ENCODE data around the gene SYNE2.

DNA sequence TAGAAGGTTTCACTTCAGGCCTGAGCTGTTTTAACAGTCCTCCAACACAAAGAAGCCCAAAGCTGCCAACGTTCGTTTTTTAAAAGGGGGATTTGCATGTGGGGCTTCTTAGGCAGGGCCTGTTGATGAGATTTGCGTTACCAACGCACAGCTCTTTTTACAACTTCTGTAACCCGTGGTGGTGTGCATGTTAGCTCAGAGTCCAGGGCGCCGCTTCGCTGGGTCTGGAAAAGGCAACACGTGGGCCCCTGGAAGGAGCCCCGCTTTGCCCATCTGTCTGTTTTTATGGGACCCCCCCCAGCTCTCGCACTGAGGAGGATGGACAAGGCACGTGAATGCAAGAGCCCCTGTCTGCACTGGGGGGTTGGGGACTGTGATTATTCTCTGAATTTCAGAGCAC, 357.4 kb downstream of the SYNE2 start:
- TF ChIP-seq CREB1 (IDR thresholded peaks at IDR 0.05) (no peak), PHF8 (conservative IDR thresholded peaks at IDR 0.05; ENCODE audit: low read depth, low read length) (no peak), CTCF (IDR thresholded peaks at IDR 0.05; ENCODE audit: control extremely low read depth in 1 of 3, insufficient read depth in 1 of 3, low read depth in 1 of 3, low read length in 3 of 3) (no peak), SP2 (IDR thresholded peaks at IDR 0.05; ENCODE audit: low read length) (no peak), POLR2AphosphoS5 (IDR thresholded peaks at IDR 0.05; ENCODE audit: low read depth, low read length) (no peak), BACH1 (IDR thresholded peaks at IDR 0.05; ENCODE audit: low read length) (no peak)

Data from H1 (cell line).